Measurements from ENCODE around the gene SLC2A8.

Gene SLC2A8, protein sequence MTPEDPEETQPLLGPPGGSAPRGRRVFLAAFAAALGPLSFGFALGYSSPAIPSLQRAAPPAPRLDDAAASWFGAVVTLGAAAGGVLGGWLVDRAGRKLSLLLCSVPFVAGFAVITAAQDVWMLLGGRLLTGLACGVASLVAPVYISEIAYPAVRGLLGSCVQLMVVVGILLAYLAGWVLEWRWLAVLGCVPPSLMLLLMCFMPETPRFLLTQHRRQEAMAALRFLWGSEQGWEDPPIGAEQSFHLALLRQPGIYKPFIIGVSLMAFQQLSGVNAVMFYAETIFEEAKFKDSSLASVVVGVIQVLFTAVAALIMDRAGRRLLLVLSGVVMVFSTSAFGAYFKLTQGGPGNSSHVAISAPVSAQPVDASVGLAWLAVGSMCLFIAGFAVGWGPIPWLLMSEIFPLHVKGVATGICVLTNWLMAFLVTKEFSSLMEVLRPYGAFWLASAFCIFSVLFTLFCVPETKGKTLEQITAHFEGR

DNA sequence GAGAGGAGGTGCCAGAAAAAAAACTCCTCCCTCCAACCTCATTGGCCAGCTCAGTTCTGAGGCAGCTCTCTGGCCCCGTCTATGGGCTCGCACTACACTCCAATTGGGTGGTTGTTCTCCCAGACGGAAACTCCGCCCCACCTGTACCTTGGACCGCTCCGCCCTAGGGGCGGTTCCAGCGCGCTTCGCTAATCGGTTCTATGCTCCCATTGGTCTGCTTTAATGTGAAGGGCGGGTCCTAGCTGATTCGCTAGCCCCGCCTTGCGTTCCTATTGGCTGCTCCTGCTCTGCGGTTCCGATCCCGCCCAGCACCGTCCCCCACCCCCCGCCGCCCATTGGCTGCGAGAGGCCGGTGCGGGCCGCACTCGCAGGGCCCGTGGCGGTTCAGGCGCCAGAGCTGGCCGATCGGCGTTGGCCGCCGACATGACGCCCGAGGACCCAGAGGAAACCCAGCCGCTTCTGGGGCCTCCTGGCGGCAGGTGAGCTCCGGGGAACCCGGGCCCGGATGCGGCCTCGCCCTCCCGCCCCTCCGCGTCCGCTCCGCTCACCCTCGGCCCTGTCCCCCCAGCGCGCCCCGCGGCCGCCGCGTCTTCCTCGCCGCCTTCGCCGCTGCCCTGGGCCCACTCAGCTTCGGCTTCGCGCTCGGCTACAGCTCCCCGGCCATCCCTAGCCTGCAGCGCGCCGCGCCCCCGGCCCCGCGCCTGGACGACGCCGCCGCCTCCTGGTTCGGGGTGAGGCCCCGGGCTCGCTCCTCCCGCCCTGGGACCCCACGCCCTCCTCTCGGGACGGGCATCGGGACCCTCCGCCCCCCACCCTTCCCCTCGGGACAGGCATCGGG is at the start of gene SLC2A8:
TSS of gene SLC2A8 (plus strand) at position 362 of the 838 bp plus-strand sequence. CDS start at position 424, 62 bp downstream.
- peak; percentile 98 for DNase-seq

DNA sequence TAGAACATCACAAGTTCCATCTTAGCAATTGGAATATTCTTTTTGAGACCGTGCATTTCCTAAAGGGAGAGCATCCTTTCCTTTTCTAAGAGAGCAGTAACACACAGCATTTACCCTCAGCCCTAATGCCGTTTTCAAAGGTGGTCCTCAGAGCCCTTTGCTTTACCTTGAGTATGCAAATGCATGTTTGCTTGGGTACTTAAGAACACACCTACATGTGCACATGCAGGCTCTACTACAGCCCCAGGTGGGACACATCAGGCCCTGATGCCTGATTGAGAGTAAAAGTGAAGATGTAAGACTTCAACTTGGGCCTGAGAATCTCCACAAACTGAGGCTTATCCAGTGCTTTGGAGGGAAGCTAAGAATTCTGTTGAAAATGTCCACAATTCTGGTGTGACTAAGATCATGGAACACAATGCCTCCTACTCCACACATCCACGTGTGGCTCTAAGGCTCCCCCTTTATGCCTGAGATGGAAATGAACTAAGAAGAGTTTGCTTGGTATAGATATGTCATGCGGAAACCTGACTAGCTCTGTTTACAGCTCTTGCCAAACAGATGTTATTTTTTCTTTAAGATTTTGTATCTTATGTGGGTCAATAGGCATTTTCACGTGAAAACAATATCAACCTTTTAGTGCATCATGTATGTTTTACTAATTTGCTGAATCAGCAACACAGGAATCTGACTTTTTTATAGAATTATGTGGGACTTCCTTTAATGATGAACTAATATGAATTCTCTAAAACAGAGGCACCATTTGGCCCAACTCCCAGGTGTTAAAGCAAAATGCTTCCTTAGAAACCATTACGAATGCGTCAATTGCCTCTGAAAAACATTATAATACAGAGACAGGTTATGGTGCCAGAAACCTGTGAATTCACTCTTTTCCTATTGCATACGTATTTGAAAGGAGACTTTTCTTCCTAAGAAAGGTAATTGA is 48.9 kb upstream of the SLC2A8 start:
- no peak for DNase-seq

DNA sequence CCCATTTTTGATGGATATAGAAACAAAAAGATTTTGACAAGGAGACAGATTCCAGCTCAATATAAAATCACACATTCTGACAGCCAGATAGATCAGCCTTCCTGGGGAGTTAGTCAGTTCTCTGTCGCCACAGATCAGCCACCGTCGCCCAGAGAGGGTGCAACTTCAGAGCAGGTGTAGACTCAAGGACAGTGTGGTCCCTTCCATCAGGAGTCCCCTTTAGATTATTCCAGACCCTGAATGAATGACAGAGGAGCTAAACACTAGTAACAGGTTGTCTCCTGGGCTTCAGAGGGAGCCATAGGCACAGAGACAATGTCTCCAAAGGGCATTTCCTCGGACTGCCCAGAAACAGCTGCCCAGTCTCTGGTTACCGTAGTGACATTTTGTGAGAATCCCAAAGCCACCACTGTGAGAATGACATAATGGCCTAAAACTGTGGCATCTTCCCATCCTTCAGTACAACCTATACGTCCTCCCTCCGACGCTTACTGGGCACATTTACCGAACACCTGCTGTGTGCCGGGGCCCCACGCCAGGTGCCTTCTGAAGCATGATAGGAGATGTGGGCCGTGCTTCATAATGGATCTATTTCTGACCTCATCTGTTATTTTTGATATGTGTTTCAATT is 47.4 kb upstream of the SLC2A8 start:
- peak; percentile 47 for DNase-seq

DNA sequence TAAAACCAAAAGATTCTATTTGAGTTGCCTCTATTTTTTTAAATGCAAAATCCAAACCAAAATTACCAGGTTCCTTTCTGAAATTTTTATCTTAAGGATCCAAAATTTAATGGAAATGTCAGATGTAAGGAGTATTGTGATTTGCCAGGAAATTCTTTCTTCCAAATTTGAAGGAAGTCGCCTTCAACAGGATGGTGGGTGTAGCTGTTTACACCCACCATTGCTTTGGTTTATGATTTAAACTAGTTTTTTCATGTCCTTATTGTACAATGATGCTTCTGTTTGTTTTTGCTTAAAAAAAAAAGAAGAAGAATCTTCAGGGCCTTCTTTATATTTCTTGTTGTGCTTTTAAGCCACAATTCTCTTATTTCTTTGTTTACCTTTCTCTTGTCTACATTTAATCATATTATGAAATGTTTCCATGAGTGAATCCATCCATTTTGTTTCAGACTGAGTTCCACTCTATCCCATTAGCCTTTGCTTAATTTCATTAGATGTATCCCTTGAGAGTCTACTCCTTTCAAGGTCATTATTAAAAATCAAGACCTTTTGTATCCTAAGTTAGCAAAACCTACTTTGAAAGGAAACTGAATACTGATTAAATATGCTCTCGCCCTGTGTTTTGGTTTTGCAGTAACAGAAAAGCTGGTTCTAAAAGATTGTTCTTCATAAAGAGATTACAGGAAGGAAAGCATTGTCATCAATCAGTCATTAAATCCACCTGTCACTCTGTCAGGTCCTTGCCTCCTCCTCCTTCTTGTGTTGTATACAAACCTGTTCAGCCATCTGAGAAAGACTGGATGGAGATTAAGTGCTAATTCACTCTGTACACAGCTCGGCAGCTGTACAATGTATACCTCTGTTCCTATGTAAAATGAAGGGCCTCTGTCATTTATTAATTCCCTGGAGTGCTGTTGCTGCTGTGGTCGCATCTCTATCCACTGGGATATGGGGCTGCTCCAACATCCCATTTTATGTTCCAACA is 45.5 kb upstream of the SLC2A8 start:
- DNase-seq: peak; percentile 11

DNA sequence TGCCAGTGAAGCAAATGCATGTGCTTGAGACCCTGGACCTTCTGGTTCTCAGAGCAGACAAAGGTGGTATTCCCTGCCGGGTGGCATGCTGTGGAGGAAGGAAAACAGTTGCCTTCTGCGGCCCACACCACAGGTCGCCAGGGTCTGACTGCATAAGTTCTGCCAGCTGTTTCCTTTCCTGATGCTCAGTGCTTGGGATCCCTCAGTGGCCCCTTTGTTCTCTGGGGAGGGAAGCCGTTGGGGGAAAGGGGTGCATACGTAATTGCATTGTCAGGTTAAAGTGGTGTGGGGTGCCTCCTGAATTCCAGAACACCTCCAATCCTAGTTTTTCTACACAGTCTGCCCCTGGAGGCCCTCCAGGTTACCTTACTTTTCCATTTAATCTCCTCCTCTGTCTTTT is 43.1 kb upstream of the SLC2A8 start:
- no peak for DNase-seq

DNA sequence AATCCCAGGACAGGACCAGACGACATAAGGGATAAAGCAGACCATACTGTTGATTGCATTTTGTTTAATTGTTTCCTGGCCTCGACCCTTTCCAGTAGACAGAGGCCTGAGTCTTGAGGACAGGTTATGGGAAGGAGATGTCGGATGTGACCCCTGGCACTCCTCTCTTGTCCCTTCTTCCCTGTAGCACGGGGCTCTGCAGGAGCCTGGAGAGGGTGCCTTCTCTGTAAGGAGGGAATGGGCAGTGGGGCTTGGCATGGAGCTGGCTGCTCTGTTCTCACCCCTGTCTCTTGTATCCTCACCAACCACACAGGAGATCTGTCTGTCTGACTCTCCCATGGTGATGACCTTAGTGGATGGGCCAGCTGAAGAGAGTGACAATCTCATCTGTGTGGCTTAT is 40.1 kb upstream of the SLC2A8 start:
- no peak for DNase-seq

DNA sequence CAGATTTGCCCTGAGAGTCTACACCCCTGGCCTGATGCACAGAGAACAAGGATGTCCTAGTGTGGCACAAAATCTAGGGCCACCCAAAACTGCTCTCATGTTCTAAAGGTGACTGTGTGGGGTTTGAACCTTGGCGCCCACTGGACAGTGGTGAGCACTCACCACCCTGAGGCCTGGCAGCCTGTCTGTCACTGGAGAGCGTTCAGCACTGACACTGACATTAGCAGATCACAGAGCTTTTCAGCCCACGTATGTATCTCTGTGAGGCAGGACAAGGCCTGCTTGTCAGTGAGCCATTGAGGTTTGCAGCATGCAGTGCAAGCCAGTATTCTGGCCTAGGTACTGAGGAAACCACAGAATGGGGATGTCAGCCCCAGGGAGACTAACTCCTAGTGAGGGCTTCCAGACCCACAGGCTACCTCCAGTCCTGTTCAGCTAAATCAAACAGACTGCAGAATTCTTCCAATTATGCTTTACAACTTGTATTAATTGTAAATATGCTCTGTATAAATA is 38.9 kb upstream of the SLC2A8 start:
- DNase-seq: no peak

DNA sequence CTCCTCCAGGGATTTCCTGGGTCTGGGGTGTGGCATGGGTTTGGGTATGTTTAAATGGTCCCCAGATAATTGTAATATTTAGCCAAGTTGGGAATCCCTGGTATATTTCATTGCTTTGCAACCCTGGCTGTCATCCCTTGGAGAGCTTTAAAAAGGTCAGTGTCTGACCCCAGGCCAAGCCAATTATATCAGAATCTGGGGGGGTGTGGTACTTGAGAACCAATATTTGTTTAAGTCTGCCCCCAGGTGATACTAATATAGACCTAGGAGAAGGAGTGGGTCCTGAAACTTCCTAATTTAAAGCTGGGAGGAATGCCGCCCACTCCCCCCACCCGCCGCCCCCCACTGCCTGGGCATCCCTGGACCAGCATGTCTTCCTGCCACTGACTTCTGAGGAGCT is 38.2 kb upstream of the SLC2A8 start:
- no peak for DNase-seq

DNA sequence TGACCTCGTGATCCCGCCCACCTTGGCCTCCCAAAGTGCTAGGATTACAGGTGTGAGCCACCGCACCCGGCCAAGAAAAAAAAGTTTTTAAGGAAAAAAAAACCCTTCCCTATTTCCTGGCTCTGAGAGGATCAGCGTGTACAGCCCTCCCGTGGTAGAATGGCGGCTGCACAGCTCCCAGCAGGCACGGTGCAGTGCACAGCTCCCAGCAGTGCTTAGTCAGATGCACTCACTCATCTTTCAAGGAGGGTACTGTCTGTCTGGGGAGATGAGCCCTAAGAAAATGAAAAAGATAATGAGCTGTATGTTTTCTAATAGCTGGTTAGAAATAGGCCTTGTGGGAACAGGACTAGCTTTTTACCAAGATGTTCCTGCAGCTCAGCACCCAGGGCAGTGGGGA is 36.7 kb upstream of the SLC2A8 start:
- DNase-seq: no peak

DNA sequence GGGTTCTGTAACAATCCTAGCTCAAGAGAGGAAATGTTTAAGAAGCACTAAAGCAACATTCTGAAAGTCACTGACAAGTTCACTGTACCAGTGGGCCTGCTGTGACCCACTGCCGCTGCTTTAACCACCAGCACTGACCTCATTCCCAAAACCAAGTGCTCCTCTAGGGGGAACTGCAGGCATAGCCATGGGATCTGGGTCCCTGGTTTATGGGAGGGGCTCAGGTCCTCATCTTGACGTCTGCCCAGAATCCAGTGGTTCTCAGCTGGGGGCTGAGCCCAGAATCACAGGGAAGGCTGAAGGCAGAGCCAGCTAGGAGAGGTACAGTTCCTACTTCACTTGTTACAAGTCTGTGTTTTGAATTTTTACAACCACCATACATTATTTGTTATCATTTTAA is 36.1 kb upstream of the SLC2A8 start:
- DNase-seq: no peak

DNA sequence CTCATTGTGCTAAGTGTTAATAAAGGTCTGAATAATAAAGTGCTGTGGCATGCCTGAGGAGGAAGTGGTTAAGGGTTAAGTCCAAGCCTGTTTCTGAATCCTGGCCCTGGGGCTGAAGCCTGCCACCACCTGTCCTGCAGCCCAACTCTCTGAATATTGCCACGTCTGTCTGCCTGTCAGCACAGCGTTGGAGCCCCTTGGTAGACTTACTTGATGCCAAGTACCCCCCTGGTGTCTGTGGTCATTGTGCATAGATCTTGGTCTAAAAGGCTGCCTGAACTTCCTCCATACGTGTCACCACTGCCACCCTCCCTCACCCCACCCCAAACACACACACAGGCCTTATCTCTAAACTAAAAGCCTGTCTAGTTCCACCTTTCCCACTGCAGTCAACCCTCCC is 35.4 kb upstream of the SLC2A8 start:
- DNase-seq: no peak

DNA sequence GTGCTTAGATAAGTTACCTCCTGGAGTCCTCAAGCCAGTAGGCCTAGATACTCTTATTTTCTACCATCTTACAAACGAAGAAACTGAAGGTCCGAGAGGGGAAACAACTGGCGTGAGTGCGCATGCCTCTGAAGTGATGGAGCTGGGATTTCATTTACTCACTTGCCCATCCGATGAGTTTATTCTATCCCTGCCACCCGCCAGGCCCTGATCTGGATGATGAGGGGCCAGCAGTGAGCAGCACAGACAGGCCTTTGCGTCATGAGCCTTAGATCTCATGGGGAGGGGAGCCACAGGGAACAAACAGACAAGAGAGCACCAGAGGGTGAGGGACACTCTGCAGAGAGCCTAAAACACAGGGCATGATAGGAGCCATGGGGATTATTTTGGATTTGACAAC is 34.1 kb upstream of the SLC2A8 start:
- DNase-seq: no peak

DNA sequence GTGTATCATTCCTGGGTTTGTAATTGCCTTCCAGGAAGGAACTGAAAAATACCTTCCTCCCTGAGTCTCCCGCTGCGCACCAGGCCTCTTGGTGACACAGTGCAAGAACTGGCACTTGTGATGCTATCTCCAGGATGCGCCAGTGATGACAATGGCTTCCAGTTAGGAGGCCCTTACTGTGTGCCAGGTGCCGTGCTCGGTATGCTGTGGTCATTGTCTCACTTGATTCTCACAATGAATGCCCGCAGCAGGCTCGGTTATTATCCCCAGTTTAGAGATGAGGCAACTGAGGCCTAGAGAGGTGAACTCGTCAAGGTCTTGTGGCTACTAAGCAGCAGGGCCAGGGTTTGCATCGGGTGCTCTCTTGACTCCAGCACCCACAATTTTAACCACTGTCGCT is 31.5 kb upstream of the SLC2A8 start:
- DNase-seq: no peak

DNA sequence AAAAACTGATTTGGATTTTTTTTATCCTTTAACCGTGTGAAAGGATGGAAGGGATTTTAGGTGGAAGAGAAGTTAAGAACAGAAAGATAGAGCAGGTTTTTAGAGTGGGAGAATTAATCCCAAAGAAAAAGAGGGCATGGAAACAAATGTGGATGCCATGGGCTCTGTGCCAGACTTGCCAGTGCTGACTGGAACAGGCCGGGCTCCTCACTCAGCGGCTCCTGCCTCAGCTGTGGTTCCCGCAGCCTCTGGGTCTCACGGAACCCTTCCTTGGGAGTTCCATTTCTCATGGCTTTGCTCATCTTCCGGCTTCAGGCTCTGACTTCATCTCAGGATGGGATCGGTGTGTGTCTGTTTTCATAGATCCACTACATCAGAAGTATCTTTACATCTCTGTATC is 30.4 kb upstream of the SLC2A8 start:
- DNase-seq: no peak

DNA sequence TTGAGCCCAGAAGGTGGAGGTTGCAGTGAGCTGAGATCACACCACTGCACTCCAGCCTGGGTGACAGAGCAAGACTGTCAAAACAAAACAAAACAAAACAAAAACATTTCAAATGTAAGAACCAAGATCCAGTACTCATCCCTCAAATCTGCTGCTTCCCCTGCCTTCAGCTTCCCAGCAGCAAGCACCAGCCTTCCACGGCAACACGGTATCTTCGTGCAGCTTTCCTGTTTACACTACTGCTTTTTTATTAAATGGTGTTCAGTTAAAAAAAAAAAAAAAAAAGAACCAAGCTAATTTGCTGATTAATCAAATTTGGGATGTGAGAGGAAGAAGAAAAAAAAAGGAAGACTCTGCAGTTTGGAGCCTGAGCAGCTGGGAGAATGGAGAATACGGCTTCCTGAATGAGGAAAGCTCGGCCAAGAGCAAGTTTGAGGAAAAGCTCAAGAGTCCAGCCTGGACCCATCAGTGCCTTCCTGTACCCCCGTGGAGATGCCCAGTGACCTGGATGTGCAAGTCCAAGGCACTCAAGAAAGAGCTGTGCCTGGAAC is 28.0 kb upstream of the SLC2A8 start:
- no peak for DNase-seq

DNA sequence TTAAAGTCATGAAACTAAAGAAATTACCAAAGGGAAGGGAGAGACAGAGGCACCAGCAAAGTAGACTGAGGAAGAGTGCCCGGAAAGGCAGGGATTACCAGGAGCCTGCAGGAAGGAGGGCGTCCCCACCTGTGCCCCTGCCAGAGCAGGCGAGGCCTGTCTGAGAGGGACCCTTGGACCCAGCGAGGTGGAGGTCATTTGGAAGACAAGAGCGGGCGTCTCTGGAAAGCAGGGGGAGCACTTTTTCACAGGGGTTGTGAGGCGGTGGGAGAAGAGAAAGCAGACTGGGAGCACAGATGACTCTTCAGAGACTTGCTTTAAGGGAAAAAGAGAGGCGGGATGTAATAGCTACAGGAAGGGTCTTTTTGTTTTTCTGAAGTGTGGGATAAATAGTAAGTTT is 27.5 kb upstream of the SLC2A8 start:
- no peak for DNase-seq

DNA sequence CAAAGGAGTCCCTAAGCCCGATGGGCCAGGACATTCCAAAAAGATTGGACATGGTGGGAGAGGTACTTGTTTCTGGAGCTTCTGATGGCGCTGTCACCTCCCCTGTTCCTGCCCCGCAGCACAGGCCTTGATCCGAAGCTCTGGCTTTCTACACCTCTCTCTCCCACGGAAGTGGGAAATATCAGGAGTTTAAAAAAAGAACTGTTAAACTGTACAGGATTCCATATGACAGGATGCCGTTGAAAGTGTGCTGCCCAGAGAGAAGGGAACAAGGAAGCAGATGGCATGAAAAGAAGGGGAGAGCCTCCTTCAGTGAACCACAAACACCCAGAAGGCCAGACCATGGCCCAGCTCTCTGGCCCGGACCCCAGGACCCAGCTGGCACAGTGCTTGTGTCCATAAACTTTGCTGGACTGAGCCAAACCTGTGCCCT is 26.8 kb upstream of the SLC2A8 start:
- DNase-seq: no peak

DNA sequence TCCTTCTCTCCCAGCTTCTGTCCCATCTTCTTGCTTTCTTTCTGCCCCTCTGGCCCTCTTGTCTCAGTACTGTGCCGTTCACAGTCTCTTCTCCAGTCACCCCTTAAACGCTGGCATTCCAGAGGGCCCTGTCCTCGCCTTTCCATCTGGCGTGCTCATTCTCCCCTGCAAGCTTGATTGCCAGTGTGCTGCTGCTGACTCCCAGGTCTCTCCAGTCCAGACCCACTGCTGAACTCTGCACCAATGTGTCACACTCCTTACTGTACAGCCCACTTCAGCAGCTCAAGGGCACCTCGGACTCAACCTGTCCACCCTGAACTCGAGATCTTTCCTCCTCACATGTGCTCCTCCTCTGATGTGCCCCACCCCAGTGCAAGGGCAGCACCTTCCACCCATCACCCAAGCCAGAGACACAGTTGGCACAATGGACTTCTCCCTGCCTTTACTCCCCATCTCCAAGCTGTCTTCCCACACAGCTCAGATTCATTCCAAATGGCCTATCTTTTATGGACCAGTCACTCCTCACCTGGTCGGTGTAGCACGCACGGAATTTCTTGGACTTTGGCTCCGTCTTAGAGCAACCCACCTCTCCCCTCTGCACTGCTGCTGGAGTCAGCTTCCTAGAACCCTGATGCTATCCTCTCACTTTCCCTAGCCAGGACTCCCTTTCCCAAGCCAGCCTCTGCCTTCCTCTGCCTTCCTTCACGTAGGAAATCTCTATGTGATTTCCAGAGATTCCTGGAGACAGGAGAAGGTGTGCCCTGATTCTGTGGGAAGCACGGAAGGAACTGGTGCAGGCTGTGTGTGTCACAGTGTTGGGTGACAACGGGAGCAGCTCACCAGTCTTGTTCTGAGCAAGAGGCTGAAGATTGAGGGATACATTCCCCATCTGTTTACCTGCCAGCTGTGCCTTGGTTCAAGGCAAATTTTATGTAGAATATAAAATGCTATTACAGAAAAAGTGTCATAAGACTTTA is 26.0 kb upstream of the SLC2A8 start:
- DNase-seq: no peak

DNA sequence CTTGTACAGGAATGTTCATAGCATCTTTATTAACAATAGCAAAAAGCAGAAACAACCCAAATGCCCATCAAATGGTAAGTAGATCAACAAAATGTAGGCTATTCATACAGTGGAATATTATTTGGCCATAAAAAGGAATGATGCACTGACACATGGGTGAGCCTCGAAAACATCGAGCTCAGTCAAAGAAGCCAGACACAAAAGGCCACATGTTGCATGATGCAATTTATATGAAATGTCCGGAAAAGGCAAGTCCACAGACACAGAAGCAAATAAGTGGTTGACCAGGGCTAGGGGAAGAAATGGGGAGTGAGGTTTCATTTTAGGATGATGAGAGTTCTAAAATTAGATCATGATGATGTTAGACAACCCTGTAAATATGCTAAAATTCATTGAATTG is 16.5 kb upstream of the SLC2A8 start:
- DNase-seq: no peak

All from SHP77 treated with DMSO at 0.1 percent for 48 hours (cell line).